Measurements from ENCODE around the gene TGFB2. TPM values are rescaled to one million over a fixed set of nuclear protein-coding genes. Genes with fewer than 3 reads are reported as not detected.

Gene TGFB2
- total RNA-seq, 1 experiment from 2014 or later = not detected

DNA sequence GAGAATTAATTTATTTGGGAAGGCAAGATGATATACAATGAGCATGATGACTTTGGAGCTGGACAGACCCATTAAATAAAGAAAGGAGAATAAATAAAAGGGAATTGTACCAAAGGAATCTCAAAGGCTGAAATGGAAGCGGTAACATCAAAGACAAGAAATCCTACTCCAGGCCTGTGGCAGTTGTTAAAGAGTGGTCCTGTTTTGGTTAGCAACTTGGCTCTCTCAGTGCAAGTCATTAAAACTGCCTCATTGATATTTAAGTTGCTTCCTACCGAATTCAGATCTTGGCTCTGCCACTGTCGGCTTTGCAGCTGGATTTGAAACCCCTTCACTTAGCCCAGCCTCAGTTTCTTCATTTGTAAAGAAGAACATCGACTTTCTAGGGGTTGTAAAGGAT lies 10.1 kb downstream of the TGFB2 start:
- no peaks in the 10 kb centered on the region for H3K4me1 ChIP-seq (ENCODE audit: insufficient read depth, low read length)
- H3K27me3 Mint-ChIP-seq (ENCODE audit: low read depth) = no peaks in the 10 kb centered on the region
- WGBS (ENCODE audit: extremely low coverage, insufficient read length, low lambda C conversion rate) = no CpG with 5 or more reads among the region's 4 CpGs

More for the DNA sequence above, 10.1 kb downstream of the TGFB2 start:
- Histone ChIP-seq H3K23me2 (ENCODE audit: insufficient read length, low read depth, low read length, poor library complexity, severe bottlenecking) (no peaks in the 10 kb centered on the region), H3K4me2 (ENCODE audit: insufficient read depth, insufficient read length, low read length) (no peak overlapping the region), H3K4ac (ENCODE audit: low read depth, low read length) (no peak overlapping the region), H4K20me1 (ENCODE audit: control insufficient read depth, insufficient read depth, insufficient read length) (no peaks in the 10 kb centered on the region), H3K27me3 (ENCODE audit: insufficient read depth, low read length) (no peaks in the 10 kb centered on the region), H4K91ac (ENCODE audit: insufficient read length, low read depth, low read length) (no peak overlapping the region), H2BK15ac (ENCODE audit: low read depth, low read length) (no peak overlapping the region), H3K14ac (ENCODE audit: insufficient read depth, low read length) (no peak overlapping the region), H3T11ph (ENCODE audit: low read length) (no peak overlapping the region), H4K8ac (replicated peaks; ENCODE audit: insufficient read length, low read depth, low read length) (no peak overlapping the region), H4K5ac (ENCODE audit: insufficient read length, low read depth, low read length) (no peak overlapping the region), H3K27ac (ENCODE audit: insufficient read length, low read depth, low read length) (no peak overlapping the region), H3K9me3 (ENCODE audit: control insufficient read depth, low read depth, low read length) (no peaks in the 10 kb centered on the region), H3K79me2 (ENCODE audit: insufficient read depth, low read length) (no peaks in the 10 kb centered on the region), H3K79me1 (ENCODE audit: insufficient read depth, low read depth, low read length, poor library complexity, severe bottlenecking) (no peaks in the 10 kb centered on the region), H2AK5ac (ENCODE audit: insufficient read length, low read length) (no peak overlapping the region), H3K23ac (ENCODE audit: insufficient read length, low read depth, low read length) (no peak overlapping the region), H2BK12ac (ENCODE audit: insufficient read length, low read depth, low read length) (no peak overlapping the region), H3K18ac (ENCODE audit: insufficient read length, low read depth, low read length) (no peak overlapping the region), H3K9ac (ENCODE audit: extremely low read depth, insufficient read length, low read length) (no peak overlapping the region), H3K56ac (ENCODE audit: insufficient read length, low read depth, low read length) (no peak overlapping the region), H2BK20ac (ENCODE audit: low read depth, low read length, poor library complexity, severe bottlenecking) (no peak overlapping the region), H2AFZ (ENCODE audit: low read length) (no peak overlapping the region), H2BK5ac (ENCODE audit: insufficient read length, low read length) (no peak overlapping the region), H2BK120ac (ENCODE audit: low read depth, low read length, poor library complexity, severe bottlenecking) (no peak overlapping the region)
- no peak overlapping the region for H3K27ac Mint-ChIP-seq
- no peaks in the 10 kb centered on the region for H3K36me3 Mint-ChIP-seq (ENCODE audit: insufficient read depth in 1 of 3, low read depth in 3 of 3)
- H3K9me3 Mint-ChIP-seq = no peaks in the 10 kb centered on the region
- no peak overlapping the region for H3K4me3 Mint-ChIP-seq
- H3K4me1 Mint-ChIP-seq = peaks cover 11 to 17% of the 10 kb centered on the region in 2 experiments
- DNase-seq = no peak
- no peak for TF ChIP-seq CTCF (conservative IDR thresholded peaks at IDR 0.05)
